Inferior parietal cortex (tissue), 1 donor: Measurements from ENCODE around the gene GALNT6.
"Not testable (repeated sequence)": the region's sequence is repeated elsewhere in the genome, so short reads cannot be mapped to it uniquely, and the experiment has no call there.

Experiments used
- DNase-seq: peaks from one replicate; pipeline ENCODE4 v3.0.0-alpha.2; 2016; ENCODE audit errors: extremely low spot score

GALNT6 gene

DNA sequence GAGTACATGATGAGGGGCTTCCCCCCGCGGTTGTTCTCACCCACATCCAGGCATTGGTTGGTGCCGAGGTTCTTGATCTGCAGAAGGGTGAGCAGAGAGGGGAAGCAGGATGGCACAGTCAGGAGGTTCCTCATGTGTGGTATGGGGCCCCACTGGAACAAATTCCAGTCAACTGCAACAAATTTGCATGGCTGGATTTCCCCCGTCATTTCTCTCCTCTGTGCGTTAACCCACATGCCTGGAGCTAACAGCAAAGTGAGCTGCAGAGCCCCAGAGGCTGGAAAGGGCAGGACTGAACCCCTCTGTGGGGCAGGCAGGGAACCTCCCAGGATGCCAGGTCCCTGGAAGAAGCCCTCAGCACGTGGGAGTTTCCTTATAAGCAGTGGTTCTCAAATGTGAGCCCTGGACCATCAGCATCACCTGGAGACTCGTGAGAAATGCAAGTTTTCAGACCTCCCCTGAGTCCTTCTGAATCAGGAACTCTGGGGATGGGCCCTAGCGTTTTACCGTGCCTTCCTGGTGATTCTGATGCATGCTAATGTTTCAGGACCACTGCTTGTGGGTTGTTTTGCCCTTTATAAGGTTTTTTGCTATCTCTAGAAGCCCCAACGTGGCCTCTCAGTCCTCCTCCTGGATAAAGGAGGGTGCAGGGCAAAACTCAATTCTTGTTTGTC is 33.7 kb downstream of the GALNT6 start:
- DNase-seq, result no peak

DNA sequence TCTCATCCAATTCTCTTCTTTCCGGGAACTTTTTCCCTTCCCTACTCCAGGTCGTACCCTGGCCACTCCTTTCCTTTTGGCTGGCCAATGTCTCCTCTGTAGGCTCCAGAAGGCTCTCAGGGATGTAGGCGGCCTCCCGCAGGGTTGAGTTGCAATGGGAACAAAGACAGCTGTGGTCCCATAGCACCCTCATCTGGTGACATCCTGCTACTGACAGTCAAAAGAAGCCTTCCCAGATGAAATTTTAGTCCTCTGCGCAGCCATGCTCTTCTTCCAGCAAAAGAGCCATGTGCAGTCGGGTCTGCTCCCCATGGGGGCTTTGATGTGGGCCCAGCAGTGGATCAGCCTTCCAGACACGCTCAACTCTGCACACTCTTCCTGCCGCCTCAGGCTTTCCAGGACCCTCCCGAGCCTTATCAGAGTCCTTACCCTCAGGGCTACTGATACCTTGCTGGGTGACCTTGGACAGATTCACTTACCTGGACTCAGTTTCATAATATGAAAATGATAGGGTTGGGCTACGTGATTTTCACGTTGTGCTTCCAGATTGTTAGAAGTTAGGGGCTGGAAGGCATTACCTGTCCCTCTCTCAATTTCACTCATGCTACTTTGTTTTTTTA is 39.2 kb downstream of the GALNT6 start:
- peak; percentile 68 for DNase-seq

DNA sequence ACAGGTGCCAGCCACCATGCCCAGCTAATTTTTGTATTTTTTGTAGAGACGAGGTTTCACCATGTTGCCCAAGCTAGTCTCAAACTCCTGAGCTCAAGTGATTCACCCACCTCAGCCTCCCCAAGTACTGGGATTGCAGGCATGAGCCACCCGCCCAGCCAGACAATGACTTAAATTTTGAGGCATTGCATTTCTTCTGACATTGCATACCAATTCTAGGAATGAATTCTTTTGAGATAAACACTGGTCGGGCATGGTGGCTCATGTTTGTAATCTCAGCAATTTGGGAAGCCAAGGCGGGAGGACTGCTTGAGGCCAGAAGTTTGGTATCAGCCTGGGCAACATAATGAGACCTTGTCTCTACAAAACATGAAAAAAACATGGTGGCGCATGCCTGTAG is 42.2 kb downstream of the GALNT6 start:
- no peak for DNase-seq

DNA sequence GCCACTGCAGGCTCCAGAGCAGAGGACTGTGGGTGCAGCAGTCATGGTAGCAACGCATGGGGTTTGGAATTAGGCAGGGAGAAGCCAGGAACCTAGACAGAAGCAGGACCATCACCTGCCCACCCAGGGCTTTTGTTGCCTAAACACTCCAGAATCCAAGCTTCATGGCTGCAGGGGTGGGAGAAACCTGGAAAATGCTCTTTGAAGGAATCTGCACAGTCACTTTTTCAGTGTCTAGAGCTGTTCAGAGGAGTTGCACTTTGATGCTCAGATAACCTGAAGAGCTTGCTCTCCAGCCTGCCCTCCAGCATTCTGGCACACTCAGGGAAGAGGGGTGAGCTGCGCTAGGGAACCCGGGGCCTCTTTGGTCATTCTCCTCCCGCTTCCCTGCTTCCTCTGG is 43.1 kb downstream of the GALNT6 start:
- DNase-seq, result no peak

DNA sequence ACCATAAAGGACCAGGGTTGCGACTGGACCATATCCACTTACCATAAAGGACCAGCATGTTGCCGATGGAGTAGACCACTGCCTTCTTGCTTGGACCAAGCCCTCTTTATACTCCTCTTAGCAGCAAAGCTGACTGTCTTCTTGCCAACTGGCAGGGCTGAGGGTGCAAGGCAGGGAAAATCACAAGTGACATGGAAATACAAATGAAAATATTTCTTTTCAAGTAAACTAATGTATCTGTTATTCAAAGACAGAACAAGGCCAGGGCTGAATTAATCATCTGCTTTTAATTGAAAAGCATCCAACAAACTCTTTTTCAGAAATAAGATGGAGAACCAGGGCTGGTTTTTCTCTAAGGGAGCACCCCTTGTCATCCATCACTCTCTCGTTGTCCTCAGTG is 44.6 kb downstream of the GALNT6 start, which contains the start of gene CELA1:
TSS of gene CELA1 (minus strand) at position 99 of the 400 bp plus-strand sequence. CDS start at position 58, 41 bp downstream.
- DNase-seq, result no peak

DNA sequence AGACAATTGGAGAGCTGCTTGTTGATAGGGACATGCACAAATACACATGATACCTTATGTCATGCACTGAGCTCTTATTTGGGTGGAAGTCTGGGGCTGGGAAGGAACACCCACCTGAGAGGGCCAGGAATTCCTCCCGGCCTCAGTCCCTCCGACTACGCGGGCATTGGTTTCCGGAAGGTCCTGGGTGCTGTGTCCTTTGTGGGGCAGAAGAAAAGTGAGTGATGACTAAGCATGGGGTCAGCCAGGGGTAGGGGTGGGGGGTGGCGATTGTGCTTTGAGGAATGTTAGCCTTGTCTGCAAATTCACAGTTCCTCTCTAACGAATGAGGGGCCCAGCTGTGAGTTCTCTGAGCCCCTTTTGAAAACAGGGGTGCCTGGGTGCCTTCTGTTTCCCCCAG is 45.5 kb downstream of the GALNT6 start:
- DNase-seq, result no peak

DNA sequence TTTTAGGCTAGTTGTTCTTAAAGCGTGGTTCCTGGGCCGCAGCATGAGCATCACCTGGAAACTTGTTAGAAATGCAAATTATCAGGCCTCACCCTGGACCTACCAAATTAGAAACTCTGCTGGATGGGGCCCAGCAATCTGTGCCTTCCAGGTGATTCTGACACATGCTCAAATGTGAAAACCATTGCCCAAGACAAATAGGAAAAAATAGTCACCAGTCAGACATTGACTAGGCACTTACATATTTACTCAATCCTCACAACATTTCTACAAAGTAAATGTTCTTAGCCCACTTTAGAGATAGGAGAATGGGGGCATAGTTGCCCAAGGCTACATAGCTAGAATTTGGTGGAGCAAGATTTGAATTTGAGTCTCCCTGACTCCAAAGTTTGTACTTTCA is 48.0 kb downstream of the GALNT6 start:
- no peak for DNase-seq

DNA sequence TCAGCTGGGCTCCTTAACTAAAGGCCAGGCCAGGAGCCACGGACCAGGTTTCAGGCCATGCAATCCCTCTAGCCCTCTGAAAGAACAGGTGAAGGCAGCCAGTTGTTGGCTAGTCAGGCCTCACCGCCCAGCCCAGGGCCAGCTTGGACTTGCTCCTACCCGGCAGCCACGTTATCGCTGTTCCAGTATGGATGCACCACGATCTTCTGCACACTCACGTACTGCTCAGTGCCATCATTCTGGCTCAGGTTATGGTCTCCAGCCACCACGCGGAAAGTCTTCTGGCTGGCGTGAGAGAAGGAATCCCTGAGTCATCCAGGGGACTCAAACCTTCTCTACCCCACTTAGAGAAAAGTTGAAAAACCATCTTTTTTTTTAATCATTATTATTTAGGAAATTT is 48.8 kb downstream of the GALNT6 start:
- DNase-seq, result no peak

DNA sequence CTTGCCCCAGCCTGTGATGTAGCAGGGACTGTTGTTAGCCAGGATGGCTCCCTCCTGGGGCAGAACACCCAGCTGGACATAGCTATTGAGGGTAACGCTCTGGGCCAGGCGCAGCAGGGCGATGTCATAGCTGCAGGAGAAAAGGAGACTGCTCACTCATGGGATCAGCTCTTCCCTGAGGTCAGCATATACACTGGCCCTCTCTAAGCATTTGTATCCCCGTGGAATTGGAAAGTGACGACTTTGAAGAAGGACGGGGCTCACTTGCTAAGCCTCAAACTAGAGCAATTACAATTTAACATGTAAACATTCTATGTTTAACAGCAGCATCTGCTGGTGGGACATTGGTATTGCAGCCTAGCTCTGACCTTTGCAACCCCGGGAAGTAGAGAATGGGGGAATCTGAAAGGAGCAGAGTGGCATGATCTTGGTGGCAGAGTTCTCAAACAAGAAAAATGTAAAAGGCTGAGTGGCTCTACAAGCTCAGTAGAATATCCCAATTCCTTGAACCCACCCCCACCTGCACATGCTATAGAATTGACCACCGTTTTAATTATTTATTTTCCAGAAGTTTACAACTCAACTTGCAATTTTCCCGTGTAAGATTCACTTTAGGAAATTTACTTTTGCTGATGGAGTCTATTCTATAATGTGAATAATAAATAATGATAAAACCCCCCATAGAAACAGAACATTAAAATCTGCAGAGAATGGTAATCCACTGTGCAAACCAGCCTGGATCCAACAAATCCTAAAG is 49.8 kb downstream of the GALNT6 start:
- DNase-seq, result peak; percentile 93

DNA sequence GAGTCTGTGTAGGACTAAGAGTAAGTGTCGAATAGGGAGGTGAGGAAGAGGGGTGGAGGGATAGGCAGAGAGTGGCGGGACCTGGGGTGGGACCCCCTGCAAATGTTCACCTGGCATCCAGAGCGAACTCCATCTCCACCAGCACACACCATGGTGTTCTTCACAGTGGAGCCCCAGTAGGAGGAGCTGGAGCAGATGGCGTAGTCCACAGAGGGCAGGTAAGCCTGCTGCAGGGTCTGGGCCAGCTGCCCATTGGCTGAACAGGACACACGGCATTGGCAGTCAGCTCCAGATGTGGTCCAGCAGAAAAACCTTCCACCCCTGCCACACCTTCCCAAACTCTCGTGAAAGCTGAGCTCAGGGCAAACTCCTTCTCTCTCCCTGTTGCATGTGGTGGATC is 51.5 kb downstream of the GALNT6 start:
- no peak for DNase-seq

DNA sequence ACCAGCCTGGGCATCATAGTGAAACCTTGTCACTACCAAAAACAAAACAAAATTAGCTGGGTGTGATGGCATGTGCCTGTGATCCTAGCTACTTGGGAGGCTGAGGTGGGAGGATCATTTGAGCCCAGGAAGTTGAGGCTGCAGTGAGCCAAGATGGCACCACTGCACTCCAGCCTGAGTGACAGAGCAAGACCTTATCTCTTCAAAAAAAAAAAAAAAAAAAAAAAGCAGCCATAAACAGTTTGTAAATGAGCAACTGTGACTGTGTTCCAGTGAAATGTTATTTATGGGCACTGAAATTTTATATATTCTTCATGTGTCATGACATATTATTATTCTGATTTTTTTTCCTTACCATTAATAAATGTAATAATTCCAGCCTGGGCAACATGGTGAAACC is 53.9 kb downstream of the GALNT6 start:
- DNase-seq, result not testable (repeated sequence)

DNA sequence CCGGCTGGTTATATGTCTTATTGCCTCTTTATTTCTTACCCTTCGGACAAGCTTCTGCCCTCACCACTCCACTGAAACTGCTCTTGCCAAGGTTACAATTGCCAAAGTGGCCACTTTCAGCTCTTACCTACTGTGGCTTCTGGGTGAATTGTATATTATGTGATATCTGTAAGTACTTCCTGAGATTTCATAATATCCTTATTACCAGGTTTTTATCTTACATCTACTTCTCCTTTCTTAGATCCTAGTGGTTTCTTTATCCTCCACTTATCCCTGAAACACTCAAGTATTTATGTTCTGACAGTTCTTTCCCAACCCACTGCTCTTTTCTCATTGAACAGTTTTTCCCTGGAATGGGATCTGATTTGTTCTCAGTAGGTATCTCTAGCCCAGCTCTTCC is 55.3 kb downstream of the GALNT6 start:
- DNase-seq, result no peak

DNA sequence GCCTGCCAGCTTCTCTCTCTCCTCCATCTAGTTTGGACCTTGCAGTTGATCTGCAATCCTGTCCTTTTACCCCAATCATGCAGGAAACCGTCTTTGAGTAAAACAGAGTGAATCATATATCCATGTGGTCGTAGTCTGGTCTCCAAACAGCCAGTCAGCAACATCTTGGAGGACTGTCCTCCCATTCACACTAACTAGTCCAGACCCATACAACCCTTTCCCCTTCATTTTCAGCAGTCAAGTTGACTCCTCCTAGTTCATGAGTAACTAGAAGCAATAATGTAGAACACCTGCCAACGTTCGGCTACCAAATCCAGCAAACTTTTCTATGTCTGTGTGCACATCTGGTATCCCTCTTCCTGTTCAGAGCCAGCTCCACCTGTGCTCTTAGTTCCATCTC is 56.4 kb downstream of the GALNT6 start:
- no peak for DNase-seq

DNA sequence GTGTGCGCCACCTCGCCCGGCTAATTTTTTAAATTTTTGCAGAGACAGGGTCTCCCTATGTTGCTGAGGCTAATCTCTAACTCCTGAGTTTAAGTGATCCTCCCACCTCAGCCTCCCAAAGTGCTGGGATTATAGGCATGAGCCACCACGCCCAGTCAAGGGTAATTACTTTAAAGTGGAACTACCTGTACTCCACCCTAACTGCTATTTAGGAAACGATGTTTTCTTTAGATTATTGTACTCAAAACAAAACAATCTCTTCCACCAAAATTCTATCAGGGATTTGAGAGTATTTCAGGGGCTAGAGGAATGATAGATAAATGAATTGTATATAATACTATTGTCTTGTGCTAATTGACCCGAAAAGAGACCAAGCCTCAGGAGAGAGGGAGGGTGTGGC is 57.7 kb downstream of the GALNT6 start:
- no peak for DNase-seq

DNA sequence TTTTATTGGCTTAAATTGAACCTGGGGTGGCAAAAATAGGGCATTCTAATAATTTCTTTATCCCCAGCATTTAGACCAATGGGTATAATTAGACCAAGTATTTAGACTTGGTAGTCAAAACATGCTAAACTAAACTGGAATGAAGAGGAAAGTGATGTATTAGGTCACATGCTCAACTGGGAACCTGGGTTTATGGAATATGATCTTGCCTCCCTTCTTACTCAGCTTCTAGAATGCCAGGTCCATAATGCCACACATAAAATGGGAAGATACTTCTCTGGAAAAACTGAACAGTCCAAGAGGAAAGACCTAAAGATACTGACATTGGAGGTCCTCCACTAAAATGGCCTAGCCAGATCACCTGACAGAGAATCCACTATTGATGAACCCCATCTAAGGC is 61.0 kb downstream of the GALNT6 start:
- no peak for DNase-seq

DNA sequence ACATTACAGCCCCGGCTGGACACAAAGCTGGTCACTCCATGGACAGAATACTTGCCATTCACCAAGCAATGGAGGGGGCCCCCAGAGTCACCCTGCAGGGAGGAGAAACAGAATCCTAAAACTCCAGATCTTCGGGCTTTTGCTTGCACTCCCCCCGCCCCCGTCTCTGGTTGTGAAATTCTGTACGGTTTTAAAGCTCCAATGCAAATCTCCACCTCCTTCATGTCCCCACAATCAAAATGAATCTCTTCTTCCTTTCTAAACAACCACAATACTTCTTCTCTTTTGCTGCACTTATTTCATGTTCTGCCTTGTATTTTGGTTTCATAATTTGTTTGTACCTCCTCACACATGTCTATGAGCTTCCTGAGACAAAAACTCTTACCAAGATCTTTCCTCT is 61.5 kb downstream of the GALNT6 start:
- DNase-seq, result no peak

DNA sequence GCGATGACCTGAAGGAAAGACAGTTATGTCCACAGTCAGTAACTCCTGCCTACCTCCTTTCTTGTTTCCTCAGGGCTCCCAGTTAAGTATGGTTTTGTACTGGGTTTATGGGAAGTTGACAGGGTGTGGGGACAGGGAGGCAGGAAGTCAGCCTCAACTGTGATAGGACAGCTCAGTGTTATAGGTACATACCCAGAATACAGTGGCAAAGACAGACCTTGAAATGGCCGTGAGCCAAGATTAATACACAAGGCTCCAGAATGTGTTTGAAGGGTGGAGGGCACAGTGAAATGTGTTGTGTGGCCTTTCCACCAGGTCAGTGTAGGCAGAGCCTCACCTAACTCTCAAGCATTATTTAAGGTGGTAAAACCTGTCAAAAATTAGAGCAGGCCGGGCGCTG is 62.6 kb downstream of the GALNT6 start:
- no peak for DNase-seq

DNA sequence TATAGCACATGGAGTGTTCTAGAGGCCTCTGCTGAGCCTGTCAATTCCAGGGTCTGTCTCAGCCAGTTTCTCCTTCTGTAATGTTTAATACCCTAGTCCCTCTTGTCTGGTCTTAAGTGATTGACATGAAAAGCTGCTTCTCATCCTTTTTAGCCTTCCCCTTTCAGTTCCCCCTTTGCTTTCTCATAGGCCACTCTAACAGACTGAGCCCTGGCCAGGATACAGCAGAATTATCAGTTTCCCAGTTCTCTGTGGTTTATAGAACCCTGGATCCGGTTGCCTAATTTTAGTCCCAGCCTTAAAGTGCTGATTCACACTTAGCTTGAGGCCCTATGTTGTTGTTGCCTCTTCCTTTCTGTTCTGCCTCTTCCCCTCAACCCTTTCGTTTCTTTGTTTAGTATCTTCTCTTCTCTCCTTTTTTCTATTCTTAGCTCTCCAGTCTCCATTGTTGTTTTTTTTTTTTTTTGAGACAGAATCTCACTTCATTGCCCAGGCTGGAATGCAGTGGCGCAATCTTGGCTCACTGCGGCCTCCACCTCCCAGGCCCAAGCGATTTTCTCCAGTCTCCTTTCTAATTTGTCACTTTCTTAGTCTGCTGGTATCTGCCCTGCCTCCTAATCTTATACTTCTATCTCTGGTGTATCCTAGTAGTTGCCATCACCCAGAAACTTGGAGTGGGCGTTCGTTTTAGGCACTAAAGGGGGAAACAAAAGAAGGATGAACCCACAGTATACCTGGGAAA is 64.3 kb downstream of the GALNT6 start:
- DNase-seq, result peak; percentile 43

DNA sequence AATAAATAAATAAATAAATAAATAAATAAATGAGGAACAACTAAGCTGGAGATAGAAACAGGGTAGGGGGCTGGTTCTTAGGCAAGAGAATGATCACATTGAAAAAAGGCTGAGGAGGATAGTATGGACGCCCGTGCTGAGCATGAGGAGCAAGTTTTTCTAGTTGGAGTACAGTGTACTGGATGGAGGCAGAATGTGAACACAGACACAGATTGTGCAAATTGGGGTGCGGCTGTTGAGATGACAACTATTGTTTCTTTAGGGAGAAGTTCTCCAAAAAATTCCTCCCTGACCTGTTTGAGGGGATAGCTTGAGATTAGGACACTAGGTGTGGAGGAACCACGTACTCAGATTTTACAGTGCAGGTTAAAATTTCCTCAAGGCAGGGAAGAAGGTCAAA is 66.3 kb downstream of the GALNT6 start:
- DNase-seq, result no peak

DNA sequence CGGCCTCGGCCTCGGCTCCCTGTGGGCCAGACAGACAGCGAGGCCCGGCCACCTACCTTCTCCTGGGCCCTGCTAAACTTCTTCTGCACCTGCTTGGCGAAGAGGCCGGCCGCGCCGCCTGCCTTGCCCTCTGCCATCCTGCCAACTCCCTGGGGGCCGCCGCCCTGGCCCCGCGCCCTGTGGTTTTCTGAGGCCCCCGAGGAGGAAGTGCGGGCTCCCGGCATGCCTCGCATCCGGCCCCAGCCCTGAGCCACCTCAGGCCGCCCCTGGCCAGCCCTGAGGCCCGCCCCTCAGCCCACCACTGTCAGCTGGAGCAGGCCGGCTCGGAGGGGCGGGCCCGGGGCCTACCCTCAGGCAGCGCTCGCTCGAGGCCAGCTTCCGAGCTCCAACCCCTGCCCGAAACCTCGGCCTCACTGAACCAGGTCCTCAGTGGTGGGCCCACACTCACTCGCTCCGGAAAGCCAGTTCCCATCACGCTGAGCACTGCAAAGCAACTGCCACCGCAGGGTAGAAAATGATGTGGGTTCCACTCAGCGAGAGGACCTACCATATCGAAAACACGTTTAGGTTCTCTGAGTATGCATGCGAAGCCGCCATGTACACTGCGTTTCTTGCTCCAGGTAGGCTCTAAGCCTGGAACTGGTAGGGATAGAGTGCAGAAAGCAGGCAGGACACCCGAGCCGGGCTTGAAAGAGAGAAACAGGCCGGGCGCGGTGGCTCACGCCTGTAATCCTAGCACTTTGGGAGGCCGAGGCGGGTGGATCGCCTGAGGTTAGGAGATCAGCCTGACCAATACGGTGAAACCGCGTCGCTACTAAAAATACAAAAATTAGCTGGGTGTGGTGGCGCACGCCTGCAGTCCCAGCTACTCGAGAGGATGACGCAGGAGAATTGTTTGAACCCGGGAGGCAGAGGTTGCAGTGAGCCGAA is 67.0 kb downstream of the GALNT6 start, which contains the start of gene BIN2:
TSS of gene BIN2 (minus strand) at position 209 of the 930 bp plus-strand sequence. CDS start at position 137, 72 bp downstream.
- DNase-seq, result no peak

DNA sequence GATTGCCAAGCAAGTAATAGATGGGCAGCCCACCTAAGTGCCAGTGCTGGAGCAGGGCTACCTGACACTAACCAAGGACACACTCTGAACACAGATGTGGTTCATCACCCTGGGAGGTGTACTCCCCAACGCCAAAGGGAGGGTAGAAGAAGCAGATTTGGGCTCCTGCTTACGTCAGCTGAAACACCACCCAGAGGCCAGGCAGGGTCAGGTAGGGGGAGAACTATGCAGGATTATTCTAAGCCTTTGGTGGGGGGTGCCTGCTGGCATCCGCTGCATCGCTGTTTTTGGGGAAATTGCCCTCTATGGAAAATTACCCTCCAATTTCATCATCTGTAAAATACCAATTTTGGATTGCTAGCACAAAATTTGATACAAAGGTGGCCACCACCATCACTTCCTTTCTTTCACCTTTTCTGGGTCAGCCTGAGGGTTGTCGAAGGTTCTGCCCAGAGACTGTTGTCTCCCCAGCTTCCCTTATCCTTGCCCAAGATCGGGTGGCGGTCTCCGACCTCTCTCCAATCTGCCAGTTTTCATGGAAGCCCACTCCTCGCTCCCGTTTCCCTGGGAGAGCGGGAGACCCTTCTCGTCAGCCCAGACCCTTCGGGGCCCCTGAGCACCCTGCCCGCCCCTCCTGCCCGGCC is 67.8 kb downstream of the GALNT6 start:
- DNase-seq, result no peak
